RWPE1 (cell line): ENCODE measurements around the gene S100A5.
"Not testable (repeated sequence)": the region's sequence is repeated elsewhere in the genome, so short reads cannot be mapped to it uniquely, and the experiment has no call there.

Experiments
- CTCF ChIA-PET: fragments of 350-600 bp; sonication (Branson Sonifier 250); formaldehyde crosslinking; extraction: SDS; loops from one replicate; lab custom pipeline; 2021; lab: Yijun Ruan, JAX
- POLR2A ChIA-PET: fragments of 400-600 bp; formaldehyde crosslinking; extraction: SDS; loops from one replicate; lab custom pipeline; 2020; ENCODE audit warnings: antibody characterized with exemption; ENCODE audit not compliant: low non-redundant PET; lab: Yijun Ruan, JAX
- DNase-seq: peaks from one replicate; pipeline ENCODE4 v3.0.0; 2012; ENCODE audit warnings: low spot score
- H3K27ac ChIP-seq: fragments of 450-650 bp; 2 replicates; pipeline ENCODE4 v1.5.1; 2017
- CTCF ChIP-seq: fragments of 450-650 bp; conservative IDR thresholded peaks from 2 replicates; pipeline ENCODE4 v1.5.1; 2017; ENCODE audit warnings: low read depth, mild to moderate bottlenecking

The S100A5 gene

GRCh38 chr1:153540394-153541361 lies at the start of gene S100A5:
TSS of gene S100A5 (minus strand) at chr1:153540934. CDS start at chr1:153540191, 743 bp downstream.
- peak within 1 kb of the TSS; percentile 96 for H3K27ac ChIP-seq
- POLR2A ChIA-PET: interaction anchor here (0.6 kb wide), 1 partner anchor 188 kb away, joined by 3 read pairs; no protein-coding TSS in a partner anchor
- DNase-seq: no peak
- TF ChIP-seq CTCF: no peak
- CTCF ChIA-PET: interaction anchor here (0.5 kb wide), 1 partner anchor 493 kb away, joined by 3 read pairs; no protein-coding TSS in a partner anchor

- TF ChIP-seq CTCF: no peak
- POLR2A ChIA-PET: no interaction called here
- no peak overlapping the region for H3K27ac ChIP-seq
- CTCF ChIA-PET: interaction anchor here (0.6 kb wide), 1 partner anchor 412 kb away, joined by 3 read pairs; no protein-coding TSS in a partner anchor
- DNase-seq: no peak
Measured at GRCh38 chr1:153588482-153588881, 47.7 kb upstream of the S100A5 start.

- POLR2A ChIA-PET, DNase-seq, H3K27ac ChIP-seq: not testable (repeated sequence)
- CTCF ChIA-PET: interaction anchor here (0.6 kb wide), 1 partner anchor 413 kb away, joined by 3 read pairs; no protein-coding TSS in a partner anchor
Measured at GRCh38 chr1:153588033-153588432, 47.3 kb upstream of the S100A5 start.

GRCh38 chr1:153587314-153587713 lies 46.6 kb upstream of the S100A5 start:
- no peak overlapping the region for H3K27ac ChIP-seq
- ChIA-PET CTCF (interaction anchor here (0.6 kb wide), 2 partner anchors 464 to 836 kb away, joined by 4 read pairs; no protein-coding TSS in a partner anchor), POLR2A (no interaction called here)
- TF ChIP-seq CTCF: no peak
- DNase-seq: no peak

- ChIA-PET POLR2A (no interaction called here), CTCF (interaction anchor here (0.6 kb wide), 1 partner anchor 76 kb away, joined by 4 read pairs; no protein-coding TSS in a partner anchor)
- no peak overlapping the region for H3K27ac ChIP-seq
- DNase-seq: no peak
- no peak for TF ChIP-seq CTCF
Measured at GRCh38 chr1:153586347-153586746, 45.6 kb upstream of the S100A5 start.

GRCh38 chr1:153585006-153585405 lies 44.3 kb upstream of the S100A5 start:
- H3K27ac ChIP-seq: no peak overlapping the region
- CTCF ChIA-PET: interaction anchor here (0.7 to 0.9 kb wide), 2 partner anchors 13 to 74 kb away, joined by 3 to 4 read pairs; no protein-coding TSS in a partner anchor
- TF ChIP-seq CTCF: no peak
- no peak for DNase-seq
- POLR2A ChIA-PET: interaction anchor here (1.3 kb wide), 1 partner anchor 49 kb away, joined by 3 read pairs; the partner anchor contains the start of gene CHTOP
